Loucy (cell line): ENCODE measurements around the gene SUSD6.

Source experiments
- EZH2phosphoT487 ChIP-seq: fragments of 200-600 bp; IDR thresholded peaks from 2 replicates; pipeline ENCODE4 v1.6.1; 2018; ENCODE audit warnings: antibody characterized with exemption, mild to moderate bottlenecking, moderate library complexity, borderline replicate concordance
- TF ChIP-seq, protein P1 (sequence below): fragments of 200-600 bp; sonication (generic); conservative IDR thresholded peaks from 2 replicates; pipeline ENCODE4 v1.5.1; 2014; ENCODE audit warnings: mild to moderate bottlenecking, antibody characterized with exemption, low read length

DNA sequence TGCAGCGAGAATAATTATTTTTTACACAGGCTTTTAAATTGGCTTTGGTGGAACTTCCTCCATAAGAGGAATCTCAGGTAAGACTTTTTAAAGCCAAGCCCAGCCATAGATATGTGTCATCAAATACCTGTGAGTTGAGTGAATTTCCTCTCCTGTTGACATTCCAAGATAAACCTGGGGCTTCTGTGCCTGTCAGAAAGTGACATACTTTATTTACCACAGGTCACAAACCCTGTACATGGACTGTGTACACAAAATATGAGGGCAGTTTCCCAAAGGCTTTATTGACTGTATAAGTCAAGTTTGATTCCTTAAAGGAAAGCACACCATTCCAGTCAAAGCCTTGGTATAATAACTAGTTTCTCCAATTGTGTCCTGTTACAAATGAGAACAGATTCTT is 129.7 kb downstream of the SUSD6 start:
- TF ChIP-seq, protein P1, sequence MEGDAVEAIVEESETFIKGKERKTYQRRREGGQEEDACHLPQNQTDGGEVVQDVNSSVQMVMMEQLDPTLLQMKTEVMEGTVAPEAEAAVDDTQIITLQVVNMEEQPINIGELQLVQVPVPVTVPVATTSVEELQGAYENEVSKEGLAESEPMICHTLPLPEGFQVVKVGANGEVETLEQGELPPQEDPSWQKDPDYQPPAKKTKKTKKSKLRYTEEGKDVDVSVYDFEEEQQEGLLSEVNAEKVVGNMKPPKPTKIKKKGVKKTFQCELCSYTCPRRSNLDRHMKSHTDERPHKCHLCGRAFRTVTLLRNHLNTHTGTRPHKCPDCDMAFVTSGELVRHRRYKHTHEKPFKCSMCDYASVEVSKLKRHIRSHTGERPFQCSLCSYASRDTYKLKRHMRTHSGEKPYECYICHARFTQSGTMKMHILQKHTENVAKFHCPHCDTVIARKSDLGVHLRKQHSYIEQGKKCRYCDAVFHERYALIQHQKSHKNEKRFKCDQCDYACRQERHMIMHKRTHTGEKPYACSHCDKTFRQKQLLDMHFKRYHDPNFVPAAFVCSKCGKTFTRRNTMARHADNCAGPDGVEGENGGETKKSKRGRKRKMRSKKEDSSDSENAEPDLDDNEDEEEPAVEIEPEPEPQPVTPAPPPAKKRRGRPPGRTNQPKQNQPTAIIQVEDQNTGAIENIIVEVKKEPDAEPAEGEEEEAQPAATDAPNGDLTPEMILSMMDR, result no peak
- no peak for TF ChIP-seq EZH2phosphoT487
